Activated CD4-positive, alpha-beta T cell treated with anti-CD3 and anti-CD28 coated beads for 48 hours (primary cell): ENCODE data around the gene UHRF1.

Source experiments
- DNase-seq: peaks from one replicate; pipeline ENCODE4 v3.0.0-alpha.2; 2020

UHRF1 gene

DNA sequence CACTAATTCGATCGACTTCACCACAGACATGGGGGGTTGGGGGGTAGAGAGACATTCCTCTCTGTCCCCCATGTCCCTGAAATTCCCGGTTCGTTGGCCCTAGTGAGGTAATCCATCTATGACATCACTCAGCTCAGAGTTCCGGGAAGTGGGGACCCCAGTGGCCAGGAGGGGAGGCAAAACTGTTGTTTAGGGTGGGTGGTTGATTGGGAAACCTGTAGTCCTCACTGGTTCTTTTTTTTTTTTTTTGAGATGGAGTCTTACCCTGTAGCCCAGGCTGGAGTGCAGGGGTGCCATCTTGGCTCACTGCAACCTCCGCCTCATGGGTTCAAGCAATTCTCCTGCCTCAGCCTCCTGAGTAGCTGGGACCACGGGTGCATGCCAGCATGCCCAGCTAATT lies 6.5 kb upstream of the UHRF1 start, which contains the start of gene ARRDC5:
ARRDC5 (minus strand) TSS at position 101 of the 400 bp plus-strand sequence; CDS start at position 30, 71 bp downstream.
- DNase-seq, result no peak

- no peak for DNase-seq
Observed at GRCh38 chr19:4904481-4904880, 4.8 kb upstream of the UHRF1 start.

GRCh38 chr19:4906963-4907362 lies 2.3 kb upstream of the UHRF1 start:
- DNase-seq, result no peak

- DNase-seq, result no peak
Observed at GRCh38 chr19:4908360-4908759, 941 bp upstream of the UHRF1 start.

DNA sequence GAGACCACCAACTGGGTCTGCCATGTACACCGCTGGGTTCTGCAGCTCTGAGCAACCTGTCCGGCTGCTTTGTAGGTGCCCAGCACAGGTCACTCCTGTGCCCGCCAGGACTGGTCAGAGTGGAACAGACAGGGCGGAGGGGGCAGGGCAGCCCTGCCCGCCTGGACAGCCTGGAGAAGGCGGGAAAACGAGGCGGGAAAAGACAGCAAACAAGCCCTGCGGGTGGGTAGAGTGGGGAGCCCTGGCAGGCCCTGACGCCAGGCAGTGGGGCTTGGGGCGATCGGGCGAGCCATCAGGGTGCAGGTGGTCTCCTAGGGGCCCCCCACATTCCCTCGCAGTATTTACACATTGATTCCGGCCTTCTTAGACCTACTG lies 533 bp upstream of the UHRF1 start:
- no peak for DNase-seq

DNA sequence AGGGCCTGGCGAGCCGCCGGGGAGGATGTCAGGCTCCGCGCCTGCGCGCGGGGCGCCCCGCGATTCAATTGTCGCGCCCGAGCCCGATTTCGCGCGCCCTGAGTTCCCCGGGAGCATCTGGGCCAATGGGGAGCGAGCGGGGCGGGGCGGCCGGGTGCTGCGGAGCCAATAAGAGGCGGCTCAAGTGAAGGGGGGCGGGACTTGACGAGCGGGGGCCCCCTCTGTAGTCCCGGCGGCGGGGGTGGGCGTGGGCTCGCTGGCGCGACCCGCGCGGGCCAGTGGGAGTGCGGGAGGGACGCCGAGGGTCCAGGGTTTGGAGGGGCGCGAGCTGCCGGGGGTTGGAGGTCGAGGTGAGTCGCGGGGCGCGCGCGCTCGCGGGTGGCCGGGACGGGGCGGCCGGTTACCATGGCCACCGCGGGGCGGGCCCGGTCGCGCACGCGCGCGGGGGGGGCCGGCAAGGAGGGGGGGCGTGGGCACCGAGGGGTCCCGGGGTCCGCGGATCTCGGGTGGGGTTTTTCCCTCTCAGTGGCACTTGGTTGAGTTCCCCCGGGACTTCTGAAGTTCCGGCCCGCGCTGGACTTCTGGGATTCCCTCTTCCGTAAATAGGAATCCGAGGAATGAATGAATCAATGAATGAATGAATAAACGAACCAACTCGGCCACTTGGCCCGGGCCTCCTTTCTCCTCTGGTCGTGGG lies 744 bp downstream of the UHRF1 start:
- peak; percentile 97 for DNase-seq

DNA sequence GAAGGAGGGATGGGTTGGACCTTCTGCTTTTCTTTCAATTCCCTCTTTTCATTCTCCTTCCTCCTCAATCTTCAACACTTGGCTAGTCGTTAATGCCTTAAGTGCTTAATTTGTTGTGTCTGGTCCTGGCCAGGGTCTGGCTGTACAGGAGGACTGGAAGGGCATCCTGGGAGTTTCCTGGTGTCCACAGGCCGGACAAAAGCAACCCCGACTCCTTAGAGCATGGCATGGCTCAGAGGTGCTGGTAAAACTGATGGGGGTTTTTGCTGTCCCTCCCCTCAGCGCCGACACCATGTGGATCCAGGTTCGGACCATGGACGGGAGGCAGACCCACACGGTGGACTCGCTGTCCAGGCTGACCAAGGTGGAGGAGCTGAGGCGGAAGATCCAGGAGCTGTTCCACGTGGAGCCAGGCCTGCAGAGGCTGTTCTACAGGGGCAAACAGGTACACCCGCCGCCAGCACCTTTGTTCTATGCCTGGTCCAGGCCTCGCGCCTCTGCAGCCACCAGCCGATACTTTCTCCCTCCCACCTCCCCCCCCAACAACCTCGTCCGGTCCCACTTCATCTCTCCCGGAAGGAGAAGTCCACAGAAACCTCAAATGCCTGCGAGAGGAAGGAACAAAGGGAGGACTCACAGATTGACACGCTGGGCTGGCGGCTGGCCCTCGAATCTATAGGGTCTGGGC lies 1.4 kb downstream of the UHRF1 start:
- DNase-seq, result peak; percentile 33

DNA sequence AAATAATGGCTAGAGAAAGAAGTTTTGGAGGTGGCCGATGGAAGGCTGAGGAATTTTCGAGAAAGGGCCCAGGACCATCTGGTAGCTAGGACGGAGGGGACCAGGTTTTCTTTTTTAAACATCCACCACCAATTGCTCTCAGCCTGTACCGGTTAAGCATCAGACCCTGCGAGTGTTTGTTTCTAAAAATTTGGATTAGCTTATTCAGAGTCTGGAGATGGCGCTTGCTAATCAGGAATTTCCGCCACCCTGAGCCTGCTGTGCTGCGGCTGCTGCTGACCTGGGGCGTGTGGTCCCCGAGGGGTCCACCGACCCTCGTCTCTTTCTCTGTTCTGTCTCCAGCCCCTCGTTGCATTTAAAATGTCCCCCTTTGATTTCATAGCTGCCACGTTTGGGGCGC lies 2.0 kb downstream of the UHRF1 start:
- no peak for DNase-seq

DNA sequence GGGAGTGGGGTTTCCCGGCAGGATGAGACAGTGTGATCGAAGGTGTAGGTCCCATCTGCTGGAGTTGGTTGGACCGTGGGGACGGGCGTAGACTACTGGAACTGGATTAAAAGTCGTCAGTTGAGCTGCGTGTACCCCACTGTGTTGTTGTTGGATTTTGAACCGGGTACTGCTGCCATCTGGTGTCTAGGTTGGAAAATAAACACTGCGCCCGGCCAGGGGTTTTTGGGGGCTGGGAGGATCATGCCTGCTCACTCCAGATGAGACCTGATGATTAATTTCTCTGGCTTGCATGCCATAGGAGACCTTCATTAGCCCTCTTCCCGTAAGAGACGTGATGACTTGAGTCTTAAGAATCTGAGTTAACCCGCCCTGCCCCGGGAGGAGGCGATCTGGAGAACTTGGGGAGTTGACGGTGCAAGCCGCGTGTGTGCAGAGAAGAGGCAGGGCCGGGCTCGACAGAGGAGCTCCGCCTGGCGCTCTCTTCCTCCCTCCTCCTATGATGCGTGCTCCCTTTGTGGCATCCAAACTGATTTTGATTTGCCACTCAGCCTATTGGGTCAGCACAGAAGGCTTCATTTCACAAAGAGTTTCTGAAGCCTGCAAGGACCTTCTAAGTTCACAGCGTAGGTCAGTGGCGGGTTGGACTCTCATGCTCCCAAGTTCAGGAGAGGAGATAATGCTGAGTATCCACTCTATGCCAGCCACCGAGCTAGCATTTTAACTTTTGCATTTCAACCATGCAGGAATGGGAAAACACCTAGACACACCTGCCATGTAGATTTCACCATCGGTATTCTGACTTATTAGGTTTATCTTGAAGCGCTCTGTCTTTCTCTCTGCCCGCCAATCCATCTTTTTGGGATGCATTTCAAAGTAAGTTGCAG lies 2.7 kb downstream of the UHRF1 start:
- DNase-seq, result peak; percentile 88

DNA sequence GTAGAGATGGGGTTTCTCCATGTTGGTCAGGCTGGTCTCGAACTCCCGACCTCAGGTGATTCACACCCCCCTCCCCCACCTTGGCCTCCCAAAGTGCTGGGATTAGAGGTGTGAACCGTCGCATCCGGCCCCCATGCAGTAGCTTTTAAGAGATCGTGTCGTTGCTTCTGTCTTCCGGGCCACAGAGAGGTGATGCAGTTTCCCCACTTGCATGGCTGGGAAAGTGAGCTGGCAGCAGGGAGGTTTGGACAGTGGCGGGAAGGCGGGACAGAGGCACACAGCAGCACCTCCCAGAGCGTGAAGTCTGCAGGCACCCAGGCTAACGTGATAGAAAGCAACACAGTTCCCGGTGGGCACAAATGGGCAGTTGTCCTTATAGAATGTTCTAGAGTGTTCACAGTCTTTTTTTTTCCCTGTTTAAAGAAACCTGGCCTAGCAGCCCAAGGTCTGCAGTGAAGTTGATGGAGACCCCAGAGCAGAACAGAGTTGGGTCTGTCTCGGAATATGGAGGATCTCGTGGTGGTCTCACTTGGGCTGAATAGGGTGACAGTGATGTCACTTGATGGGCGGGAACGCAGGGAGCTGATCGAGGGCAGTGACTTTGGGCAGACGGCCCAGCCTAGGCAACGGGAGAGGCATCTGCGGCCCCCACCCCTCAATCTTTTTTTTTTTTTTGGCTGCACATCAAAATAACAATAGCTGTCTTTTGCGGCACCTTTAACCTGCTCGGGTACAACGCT lies 4.9 kb downstream of the UHRF1 start:
- DNase-seq, result peak; percentile 49

GRCh38 chr19:4914736-4915501 lies 5.6 kb downstream of the UHRF1 start:
- peak; percentile 79 for DNase-seq

GRCh38 chr19:4916292-4917082 lies 7.2 kb downstream of the UHRF1 start:
- peak; percentile 47 for DNase-seq

- DNase-seq, result no peak
Observed at GRCh38 chr19:4922530-4923275, 13.4 kb downstream of the UHRF1 start.

DNA sequence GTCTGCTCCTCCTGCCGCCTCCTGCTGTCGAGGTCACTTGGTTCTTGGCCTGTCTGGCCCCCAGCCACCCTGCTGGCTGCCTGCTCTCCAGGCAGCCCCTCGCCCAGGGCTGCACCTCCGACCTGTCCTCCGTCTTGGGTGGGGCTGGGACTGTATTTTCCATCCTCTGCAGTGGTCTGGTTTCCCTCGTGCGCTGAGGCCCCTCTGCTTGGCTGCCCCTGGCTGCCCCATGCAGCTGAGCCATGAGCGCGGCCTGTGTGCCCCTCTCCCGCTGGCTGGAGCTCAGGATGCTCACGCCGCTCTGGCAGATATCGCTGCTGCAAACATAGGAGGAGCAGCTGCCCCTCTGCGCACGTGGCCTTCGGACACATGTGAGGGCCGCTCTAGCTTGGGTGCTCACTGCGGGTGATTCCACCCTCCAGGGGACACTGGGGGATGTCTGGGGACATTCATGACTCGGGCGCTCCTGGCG lies 14.0 kb downstream of the UHRF1 start:
- DNase-seq, result no peak

DNA sequence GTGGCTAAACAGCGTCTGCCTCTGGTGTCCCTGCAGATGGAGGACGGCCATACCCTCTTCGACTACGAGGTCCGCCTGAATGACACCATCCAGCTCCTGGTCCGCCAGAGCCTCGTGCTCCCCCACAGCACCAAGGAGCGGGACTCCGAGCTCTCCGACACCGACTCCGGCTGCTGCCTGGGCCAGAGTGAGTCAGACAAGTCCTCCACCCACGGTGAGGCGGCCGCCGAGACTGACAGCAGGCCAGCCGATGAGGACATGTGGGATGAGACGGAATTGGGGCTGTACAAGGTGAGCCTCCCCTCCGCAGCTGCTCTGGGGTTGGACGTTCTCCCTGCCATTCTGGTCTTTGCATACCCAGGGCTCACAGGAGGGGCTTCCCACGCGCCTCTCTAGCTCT lies 19.9 kb downstream of the UHRF1 start:
- no peak for DNase-seq

- DNase-seq, result no peak
Observed at GRCh38 chr19:4930664-4931063, 21.4 kb downstream of the UHRF1 start.

GRCh38 chr19:4932711-4933110 lies 23.4 kb downstream of the UHRF1 start:
- DNase-seq, result no peak

- DNase-seq, result no peak
Observed at GRCh38 chr19:4933528-4933927, 24.2 kb downstream of the UHRF1 start.

- DNase-seq, result no peak
Observed at GRCh38 chr19:4935444-4935843, 26.1 kb downstream of the UHRF1 start.

DNA sequence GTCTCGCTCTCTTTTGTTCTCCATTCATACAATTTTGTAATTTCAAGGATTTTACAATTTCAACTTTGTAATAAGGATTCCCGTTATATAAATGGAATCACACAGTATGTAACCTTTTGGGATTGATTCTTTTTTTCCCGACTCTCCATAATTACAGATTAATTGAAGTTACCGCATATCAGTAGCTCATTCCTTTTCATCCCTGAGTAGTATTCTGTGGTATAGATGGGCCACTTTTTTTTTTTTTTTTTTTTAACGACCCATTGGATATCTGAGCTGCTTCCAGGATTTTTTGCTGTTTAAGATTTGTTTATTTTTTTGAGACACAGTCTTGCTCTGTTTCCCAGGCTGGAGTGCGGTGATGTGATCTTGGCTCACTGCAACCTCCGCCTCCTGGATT lies 27.8 kb downstream of the UHRF1 start:
- DNase-seq, result no peak
